Mesodermal cell (in vitro differentiated cells): Measurements from ENCODE around the gene HLA-DQB1.

Experiments
- H3K27ac ChIP-seq: 2 replicates; pipeline ENCODE4 v1.7.0; 2013; ENCODE audit warnings: mild to moderate bottlenecking, low read depth, low read length, moderate library complexity; ENCODE audit not compliant: severe bottlenecking
- H3K36me3 ChIP-seq: 2 replicates; pipeline ENCODE4 v1.7.1; 2013; ENCODE audit warnings: mild to moderate bottlenecking, low read length, moderate library complexity; ENCODE audit not compliant: control insufficient read depth, insufficient read depth
- H3K4me1 ChIP-seq: one replicate; pipeline ENCODE4 v1.7.1; 2013; ENCODE audit warnings: mild to moderate bottlenecking, low read length; ENCODE audit not compliant: insufficient read depth, control insufficient read depth, poor library complexity, severe bottlenecking
- H3K4me3 ChIP-seq: 2 replicates; pipeline ENCODE4 v1.7.0; 2013; ENCODE audit warnings: low read length, control low read depth, mild to moderate bottlenecking; ENCODE audit not compliant: insufficient read depth, poor library complexity, severe bottlenecking; ENCODE audit errors: extremely low read depth
- H3K9me3 ChIP-seq: 2 replicates; pipeline ENCODE4 v1.7.1; 2013; ENCODE audit warnings: mild to moderate bottlenecking, low read length, moderate library complexity; ENCODE audit not compliant: control insufficient read depth
- WGBS, 2 experiments: methylation state at CpG; one replicate each; pipeline ENCODE4 v1.1.5; 2013; ENCODE audit warnings: missing lambda C conversion rate in 2 of 2; ENCODE audit not compliant: insufficient coverage in 2 of 2; 5-methylcytosine and 5-hydroxymethylcytosine counted together

Gene HLA-DQB1

GRCh38 chr6:32627249-32627648, 39.2 kb downstream of the HLA-DQB1 start:
- H3K9me3 ChIP-seq: no peaks in the 10 kb centered on the region
- H3K4me3 ChIP-seq: no peak overlapping the region
- no peak overlapping the region for H3K27ac ChIP-seq
- no peaks in the 10 kb centered on the region for H3K4me1 ChIP-seq
- 57 to 75% methylated on average over 1 to 2 of the region's 3 CpGs for WGBS, 2 experiments
- H3K36me3 ChIP-seq: no peaks in the 10 kb centered on the region

GRCh38 chr6:32625137-32625536, 41.3 kb downstream of the HLA-DQB1 start:
- 66 to 74% methylated on average over 4 to 5 of the region's 5 CpGs for WGBS, 2 experiments

GRCh38 chr6:32624565-32624964, 41.9 kb downstream of the HLA-DQB1 start:
- WGBS, 2 experiments: no CpG with 5 or more reads among the region's 3 CpGs
- Histone ChIP-seq H3K9me3 (no peaks in the 10 kb centered on the region), H3K36me3 (no peaks in the 10 kb centered on the region)

More at GRCh38 chr6:32625137-32625536, 41.3 kb downstream of the HLA-DQB1 start:
- no peak overlapping the region for H3K27ac ChIP-seq
- H3K36me3 ChIP-seq: no peaks in the 10 kb centered on the region
- H3K4me3 ChIP-seq: no peak overlapping the region
- H3K4me1 ChIP-seq: no peaks in the 10 kb centered on the region
- no peaks in the 10 kb centered on the region for H3K9me3 ChIP-seq

GRCh38 chr6:32623693-32624092, 42.8 kb downstream of the HLA-DQB1 start:
- Histone ChIP-seq H3K9me3 (no peaks in the 10 kb centered on the region), H3K36me3 (no peaks in the 10 kb centered on the region), H3K4me1 (no peaks in the 10 kb centered on the region), H3K4me3 (no peak overlapping the region), H3K27ac (no peak overlapping the region)

More at GRCh38 chr6:32624565-32624964, 41.9 kb downstream of the HLA-DQB1 start:
- Histone ChIP-seq H3K4me1 (no peaks in the 10 kb centered on the region), H3K4me3 (no peak overlapping the region), H3K27ac (no peak overlapping the region)

- WGBS, 2 experiments: no CpG with 5 or more reads among the region's 1 CpG
- H3K27ac ChIP-seq: no peak overlapping the region
Observed at GRCh38 chr6:32622545-32623401, 43.7 kb downstream of the HLA-DQB1 start.

GRCh38 chr6:32621372-32621771, 45.1 kb downstream of the HLA-DQB1 start:
- WGBS, 2 experiments: 0 to 73% methylated on average over 1 to 2 of the region's 3 CpGs
- Histone ChIP-seq H3K9me3 (no peaks in the 10 kb centered on the region), H3K36me3 (no peaks in the 10 kb centered on the region), H3K4me3 (no peak overlapping the region), H3K27ac (no peak overlapping the region), H3K4me1 (no peaks in the 10 kb centered on the region)

More at GRCh38 chr6:32622545-32623401, 43.7 kb downstream of the HLA-DQB1 start:
- H3K4me3 ChIP-seq: no peak overlapping the region
- no peaks in the 10 kb centered on the region for H3K9me3 ChIP-seq
- H3K36me3 ChIP-seq: no peaks in the 10 kb centered on the region
- no peaks in the 10 kb centered on the region for H3K4me1 ChIP-seq

- Histone ChIP-seq H3K9me3 (no peaks in the 10 kb centered on the region), H3K4me3 (no peak overlapping the region), H3K4me1 (no peaks in the 10 kb centered on the region), H3K36me3 (no peaks in the 10 kb centered on the region), H3K27ac (no peak overlapping the region)
- no CpG with 5 or more reads among the region's 1 CpG for WGBS, 2 experiments
Observed at GRCh38 chr6:32617751-32618150, 48.7 kb downstream of the HLA-DQB1 start.

GRCh38 chr6:32615885-32616532, 50.4 kb downstream of the HLA-DQB1 start:
- Histone ChIP-seq H3K4me3 (no peak overlapping the region), H3K9me3 (no peaks in the 10 kb centered on the region), H3K27ac (no peak overlapping the region), H3K36me3 (no peaks in the 10 kb centered on the region), H3K4me1 (no peaks in the 10 kb centered on the region)
- 50 to 69% methylated on average over 2 to 3 of the region's 3 CpGs for WGBS, 2 experiments

GRCh38 chr6:32614366-32615081, 51.9 kb downstream of the HLA-DQB1 start:
- H3K4me1 ChIP-seq: no peaks in the 10 kb centered on the region
- H3K9me3 ChIP-seq: no peaks in the 10 kb centered on the region
- WGBS, 2 experiments: no CpG with 5 or more reads among the region's 1 CpG
- H3K4me3 ChIP-seq: no peak overlapping the region
- no peak overlapping the region for H3K27ac ChIP-seq
- H3K36me3 ChIP-seq: no peaks in the 10 kb centered on the region

- no peaks in the 10 kb centered on the region for H3K9me3 ChIP-seq
- H3K27ac ChIP-seq: no peak overlapping the region
- H3K4me3 ChIP-seq: no peak overlapping the region
- H3K36me3 ChIP-seq: no peaks in the 10 kb centered on the region
- WGBS, 2 experiments: 67% methylated on average over 3 of the region's 6 CpGs; no CpG with 5 or more reads in 1 of the 2 experiments
- H3K4me1 ChIP-seq: no peaks in the 10 kb centered on the region
Observed at GRCh38 chr6:32613475-32613874, 53.0 kb downstream of the HLA-DQB1 start.
